ENCODE measurements around the gene TMC6. TPM values are rescaled to one million over a fixed set of nuclear protein-coding genes. Genes with fewer than 3 reads are reported as not detected.

Gene TMC6
- total and polyA plus RNA-seq, 2 of the 13 experiments (the other 11 are each of a cell fraction or from before 2014, with no cell fraction given), result 48.4 to 99.1 TPM

GRCh38 chr17:78127888-78128550 is 536 bp downstream of the TMC6 start (continued):
- peak; percentile 53 for TF ChIP-seq SRSF1 (optimal IDR thresholded peaks at IDR 0.05; ENCODE audit: low read depth, low read length)
- TF ChIP-seq, protein P1, sequence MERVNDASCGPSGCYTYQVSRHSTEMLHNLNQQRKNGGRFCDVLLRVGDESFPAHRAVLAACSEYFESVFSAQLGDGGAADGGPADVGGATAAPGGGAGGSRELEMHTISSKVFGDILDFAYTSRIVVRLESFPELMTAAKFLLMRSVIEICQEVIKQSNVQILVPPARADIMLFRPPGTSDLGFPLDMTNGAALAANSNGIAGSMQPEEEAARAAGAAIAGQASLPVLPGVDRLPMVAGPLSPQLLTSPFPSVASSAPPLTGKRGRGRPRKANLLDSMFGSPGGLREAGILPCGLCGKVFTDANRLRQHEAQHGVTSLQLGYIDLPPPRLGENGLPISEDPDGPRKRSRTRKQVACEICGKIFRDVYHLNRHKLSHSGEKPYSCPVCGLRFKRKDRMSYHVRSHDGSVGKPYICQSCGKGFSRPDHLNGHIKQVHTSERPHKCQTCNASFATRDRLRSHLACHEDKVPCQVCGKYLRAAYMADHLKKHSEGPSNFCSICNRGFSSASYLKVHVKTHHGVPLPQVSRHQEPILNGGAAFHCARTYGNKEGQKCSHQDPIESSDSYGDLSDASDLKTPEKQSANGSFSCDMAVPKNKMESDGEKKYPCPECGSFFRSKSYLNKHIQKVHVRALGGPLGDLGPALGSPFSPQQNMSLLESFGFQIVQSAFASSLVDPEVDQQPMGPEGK (CRISPR knock-in tag; IDR thresholded peaks at IDR 0.05), result peak; percentile 91
- TF ChIP-seq ARNT (IDR thresholded peaks at IDR 0.05), result no peak
- TF ChIP-seq, protein P2, sequence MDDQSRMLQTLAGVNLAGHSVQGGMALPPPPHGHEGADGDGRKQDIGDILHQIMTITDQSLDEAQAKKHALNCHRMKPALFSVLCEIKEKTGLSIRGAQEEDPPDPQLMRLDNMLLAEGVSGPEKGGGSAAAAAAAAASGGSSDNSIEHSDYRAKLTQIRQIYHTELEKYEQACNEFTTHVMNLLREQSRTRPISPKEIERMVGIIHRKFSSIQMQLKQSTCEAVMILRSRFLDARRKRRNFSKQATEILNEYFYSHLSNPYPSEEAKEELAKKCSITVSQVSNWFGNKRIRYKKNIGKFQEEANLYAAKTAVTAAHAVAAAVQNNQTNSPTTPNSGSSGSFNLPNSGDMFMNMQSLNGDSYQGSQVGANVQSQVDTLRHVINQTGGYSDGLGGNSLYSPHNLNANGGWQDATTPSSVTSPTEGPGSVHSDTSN (CRISPR knock-in tag; IDR thresholded peaks at IDR 0.05; ENCODE audit: borderline replicate concordance), result no peak
- TF ChIP-seq NR1H2 (CRISPR knock-in tag; IDR thresholded peaks at IDR 0.05; ENCODE audit: borderline replicate concordance, low read depth), result no peak; the same call in 1 of the 2 replicates
- TF ChIP-seq ZNF326 (CRISPR knock-in tag; IDR thresholded peaks at IDR 0.05; ENCODE audit: borderline replicate concordance), result no peak
- TF ChIP-seq FOXO4 (CRISPR knock-in tag; conservative IDR thresholded peaks at IDR 0.05), result no peak
- no peak for TF ChIP-seq ZNF280B (CRISPR knock-in tag; IDR thresholded peaks at IDR 0.05; ENCODE audit: borderline replicate concordance)
- no peak for TF ChIP-seq AFF4 (CRISPR knock-in tag; IDR thresholded peaks at IDR 0.05)
- no peak for TF ChIP-seq MAFK (conservative IDR thresholded peaks at IDR 0.05 in 1 of 2, IDR thresholded peaks at IDR 0.05 in 1 of 2; ENCODE audit: low read length in 2 of 2)
- TF ChIP-seq, protein P3, sequence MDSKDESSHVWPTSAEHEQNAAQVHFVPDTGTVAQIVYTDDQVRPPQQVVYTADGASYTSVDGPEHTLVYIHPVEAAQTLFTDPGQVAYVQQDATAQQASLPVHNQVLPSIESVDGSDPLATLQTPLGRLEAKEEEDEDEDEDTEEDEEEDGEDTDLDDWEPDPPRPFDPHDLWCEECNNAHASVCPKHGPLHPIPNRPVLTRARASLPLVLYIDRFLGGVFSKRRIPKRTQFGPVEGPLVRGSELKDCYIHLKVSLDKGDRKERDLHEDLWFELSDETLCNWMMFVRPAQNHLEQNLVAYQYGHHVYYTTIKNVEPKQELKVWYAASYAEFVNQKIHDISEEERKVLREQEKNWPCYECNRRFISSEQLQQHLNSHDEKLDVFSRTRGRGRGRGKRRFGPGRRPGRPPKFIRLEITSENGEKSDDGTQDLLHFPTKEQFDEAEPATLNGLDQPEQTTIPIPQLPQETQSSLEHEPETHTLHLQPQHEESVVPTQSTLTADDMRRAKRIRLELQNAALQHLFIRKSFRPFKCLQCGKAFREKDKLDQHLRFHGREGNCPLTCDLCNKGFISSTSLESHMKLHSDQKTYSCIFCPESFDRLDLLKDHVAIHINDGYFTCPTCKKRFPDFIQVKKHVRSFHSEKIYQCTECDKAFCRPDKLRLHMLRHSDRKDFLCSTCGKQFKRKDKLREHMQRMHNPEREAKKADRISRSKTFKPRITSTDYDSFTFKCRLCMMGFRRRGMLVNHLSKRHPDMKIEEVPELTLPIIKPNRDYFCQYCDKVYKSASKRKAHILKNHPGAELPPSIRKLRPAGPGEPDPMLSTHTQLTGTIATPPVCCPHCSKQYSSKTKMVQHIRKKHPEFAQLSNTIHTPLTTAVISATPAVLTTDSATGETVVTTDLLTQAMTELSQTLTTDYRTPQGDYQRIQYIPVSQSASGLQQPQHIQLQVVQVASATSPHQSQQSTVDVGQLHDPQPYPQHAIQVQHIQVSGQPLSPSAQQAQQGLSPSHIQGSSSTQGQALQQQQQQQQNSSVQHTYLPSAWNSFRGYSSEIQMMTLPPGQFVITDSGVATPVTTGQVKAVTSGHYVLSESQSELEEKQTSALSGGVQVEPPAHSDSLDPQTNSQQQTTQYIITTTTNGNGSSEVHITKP (CRISPR knock-in tag; IDR thresholded peaks at IDR 0.05; ENCODE audit: low read depth), result 0 out of 2 replicates have a peak, but pooled peaks have one; percentile 4
- TF ChIP-seq ZNF101 (CRISPR knock-in tag; IDR thresholded peaks at IDR 0.05; ENCODE audit: borderline replicate concordance, low read depth), result no peak
- TF ChIP-seq MIXL1 (CRISPR knock-in tag; IDR thresholded peaks at IDR 0.05), result no peak
- no peak for TF ChIP-seq KLF15 (CRISPR knock-in tag; IDR thresholded peaks at IDR 0.05; ENCODE audit: borderline replicate concordance)

Measured in HepG2 (cell line).